Kidney tubule cell (primary cell): ENCODE results near the gene MXRA8.
"Not testable (repeated sequence)": the region's sequence is repeated elsewhere in the genome, so short reads cannot be mapped to it uniquely, and the experiment has no call there.

Source experiments
- DNase-seq: peaks from one replicate; pipeline ENCODE4 v3.0.0-alpha.2; 2018; ENCODE audit warnings: low spot score

Gene MXRA8

DNA sequence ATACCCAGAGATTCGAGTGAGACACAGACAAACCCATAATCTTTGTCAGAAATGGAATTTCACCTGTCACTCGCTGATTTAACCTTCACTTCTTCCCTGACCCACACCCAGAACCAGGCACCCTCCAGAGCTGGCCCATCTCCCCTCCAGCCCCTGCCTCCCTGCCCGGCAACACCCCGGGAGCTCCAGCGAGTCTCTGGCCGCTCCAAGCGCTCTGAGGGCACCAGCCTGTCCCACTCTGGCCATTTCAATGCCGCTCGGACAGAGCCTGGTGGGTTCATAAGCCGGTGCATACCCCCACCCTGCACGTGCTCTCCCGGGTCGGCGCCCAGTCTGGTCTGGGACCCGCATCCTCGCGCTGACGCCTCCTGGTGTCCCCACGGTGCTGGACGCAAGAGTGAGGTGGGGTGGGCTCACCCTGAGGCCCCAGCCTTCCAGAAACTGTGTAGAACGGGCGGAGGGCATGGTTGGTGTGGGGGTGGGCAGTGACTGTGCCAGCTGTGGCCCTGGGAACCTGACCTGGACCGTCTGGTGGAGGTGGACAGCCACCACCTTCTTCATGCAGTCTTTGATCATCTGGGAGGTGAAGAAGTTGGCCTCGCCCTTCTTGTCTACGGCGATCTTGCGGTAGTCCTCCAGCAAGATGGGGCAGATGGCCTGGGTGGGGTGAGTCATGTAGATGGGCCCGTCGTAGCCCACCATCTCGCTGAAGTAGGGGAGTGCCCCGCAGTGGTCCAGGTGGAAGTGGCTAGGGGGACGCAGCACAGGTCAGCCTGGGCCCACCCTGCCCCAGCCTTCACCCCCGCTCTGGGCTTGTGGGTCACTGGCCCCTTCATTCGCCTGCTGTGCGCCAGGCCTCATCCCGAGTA lies 39.3 kb downstream of the MXRA8 start:
- DNase-seq = no peak

DNA sequence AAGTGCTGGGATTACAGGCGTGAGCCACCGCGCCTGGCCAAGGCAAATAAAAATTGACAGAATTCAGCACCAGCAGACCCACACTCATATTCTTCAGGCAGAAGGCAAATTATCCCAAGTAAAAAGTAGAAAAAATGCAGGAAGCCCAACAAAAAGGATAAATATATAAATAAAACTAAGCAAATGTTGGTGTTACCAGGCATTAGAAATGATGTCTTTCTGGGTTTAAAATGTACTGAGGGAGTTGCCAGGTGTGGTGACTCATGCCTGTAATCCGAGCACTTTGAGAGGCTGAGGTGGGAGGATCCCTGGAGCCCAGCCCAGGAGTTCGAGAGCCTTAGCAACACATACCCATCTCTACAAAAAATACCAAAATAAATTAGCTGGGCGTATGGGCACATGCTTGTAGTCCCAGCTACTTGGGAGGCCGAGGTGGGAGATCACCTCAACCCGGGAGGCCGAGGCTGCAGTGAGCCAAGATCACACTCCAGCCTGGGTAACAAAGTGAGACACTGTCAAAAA lies 40.2 kb downstream of the MXRA8 start:
- peak; percentile 89 for DNase-seq

DNA sequence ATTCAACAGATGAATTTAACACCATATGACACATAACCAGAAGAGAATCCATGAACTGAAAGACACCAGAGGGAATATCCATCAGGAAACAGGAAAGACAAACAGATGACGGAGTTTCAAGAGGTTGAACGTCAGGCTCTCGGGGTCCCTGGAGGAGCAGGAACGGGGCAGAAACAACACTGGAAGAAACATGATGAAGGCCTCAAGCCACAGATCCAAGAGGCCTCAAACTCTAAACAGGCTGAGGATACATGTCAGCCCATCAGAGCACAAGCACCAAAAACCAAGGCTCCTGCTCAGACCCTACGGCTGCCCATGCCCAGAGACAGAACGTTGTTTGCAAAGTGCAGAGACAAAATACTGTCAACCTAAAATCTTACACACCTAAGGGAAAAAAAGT lies 40.9 kb downstream of the MXRA8 start:
- no peak for DNase-seq

DNA sequence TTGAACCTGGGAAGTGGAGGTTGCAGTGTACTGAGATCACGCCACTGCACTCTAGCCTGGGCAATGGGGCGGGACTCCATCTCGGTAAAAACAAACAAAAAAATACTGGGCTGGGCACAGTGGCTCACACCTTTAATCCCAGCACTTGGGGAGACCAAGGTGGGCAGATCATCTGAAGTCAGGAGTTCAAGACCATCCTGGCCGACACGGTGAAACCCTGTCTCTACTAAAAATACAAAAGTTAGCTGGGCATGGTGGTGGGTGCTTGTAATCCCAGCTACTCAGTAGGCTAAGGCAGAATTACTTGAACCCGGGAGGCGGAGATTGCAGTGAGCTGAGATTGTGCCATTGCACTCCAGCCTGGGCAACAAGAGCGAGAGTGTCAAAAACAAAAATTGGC lies 42.2 kb downstream of the MXRA8 start:
- not testable (repeated sequence) for DNase-seq

DNA sequence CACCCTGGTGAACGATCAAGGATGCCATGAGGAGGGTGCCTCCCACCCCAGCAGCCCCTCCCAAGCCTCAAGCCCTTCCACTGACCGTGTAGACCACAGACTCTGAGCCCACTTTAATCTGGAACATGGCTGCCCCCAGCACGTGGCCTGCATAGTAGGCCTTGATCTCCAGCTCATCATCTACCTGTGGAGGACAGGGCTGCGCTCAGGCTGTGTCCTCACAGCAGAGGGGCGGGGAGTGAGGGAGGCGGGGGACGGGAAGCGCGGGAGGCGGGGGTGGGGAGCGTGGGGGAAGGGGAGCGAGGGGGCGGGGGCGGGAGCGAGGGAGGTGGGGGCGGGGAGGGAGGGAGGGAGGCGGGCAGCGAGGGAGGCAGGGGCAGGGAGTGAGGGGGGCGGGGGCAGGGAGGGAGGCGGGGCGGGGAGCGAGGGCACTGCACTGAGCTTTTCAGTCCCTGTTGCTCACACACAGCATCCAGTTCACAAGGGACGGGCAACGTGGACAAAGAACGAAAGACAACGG lies 42.9 kb downstream of the MXRA8 start:
- DNase-seq = no peak

DNA sequence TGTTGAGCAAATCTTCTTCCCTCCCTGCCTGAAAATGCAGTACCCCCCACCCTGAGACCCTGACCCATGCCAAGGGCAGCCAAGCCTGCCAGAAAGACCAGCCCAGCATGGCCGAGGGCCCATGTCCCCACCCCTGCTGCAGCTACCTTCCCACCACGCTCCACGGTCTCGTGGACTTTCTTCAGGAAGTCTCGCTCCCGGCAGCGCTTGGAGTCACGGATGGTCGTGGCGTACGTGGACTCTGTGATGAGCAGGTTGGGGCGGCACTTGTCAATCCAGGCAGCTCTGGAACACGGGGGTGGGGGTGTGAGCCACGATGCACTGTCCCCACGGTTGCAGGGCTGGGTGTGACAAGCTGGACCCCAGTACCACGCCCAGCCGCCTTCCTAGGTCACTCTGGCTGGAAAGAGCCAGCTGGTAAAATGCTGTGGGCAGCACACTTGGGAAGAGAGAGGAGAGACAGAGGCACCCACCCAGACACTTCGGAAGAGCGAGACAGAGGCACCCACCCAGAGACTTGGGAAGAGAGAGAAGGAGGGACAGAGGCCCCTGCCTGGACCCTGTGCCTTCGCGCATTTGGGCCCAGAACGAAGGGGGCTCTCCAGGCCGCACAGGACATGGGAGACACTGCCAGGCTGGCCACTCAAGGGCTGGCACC lies 43.5 kb downstream of the MXRA8 start:
- DNase-seq = no peak

DNA sequence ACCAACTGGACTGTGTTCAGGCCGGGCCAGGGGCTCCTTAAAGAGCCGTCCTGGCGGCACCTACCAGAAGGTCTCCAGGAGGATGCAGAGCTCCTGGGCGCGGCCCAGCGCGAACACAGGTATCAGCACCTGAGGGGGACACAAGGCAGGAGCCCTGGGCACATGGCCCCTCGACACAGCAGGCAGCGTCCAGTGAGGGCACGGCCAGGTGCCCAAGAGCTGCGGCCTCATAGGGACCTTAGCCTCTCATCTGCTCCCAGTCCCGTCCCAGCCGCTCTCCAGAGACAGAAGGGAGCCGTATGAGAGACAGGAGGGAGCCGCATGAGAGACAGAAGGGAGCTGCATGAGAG lies 44.1 kb downstream of the MXRA8 start:
- no peak for DNase-seq

DNA sequence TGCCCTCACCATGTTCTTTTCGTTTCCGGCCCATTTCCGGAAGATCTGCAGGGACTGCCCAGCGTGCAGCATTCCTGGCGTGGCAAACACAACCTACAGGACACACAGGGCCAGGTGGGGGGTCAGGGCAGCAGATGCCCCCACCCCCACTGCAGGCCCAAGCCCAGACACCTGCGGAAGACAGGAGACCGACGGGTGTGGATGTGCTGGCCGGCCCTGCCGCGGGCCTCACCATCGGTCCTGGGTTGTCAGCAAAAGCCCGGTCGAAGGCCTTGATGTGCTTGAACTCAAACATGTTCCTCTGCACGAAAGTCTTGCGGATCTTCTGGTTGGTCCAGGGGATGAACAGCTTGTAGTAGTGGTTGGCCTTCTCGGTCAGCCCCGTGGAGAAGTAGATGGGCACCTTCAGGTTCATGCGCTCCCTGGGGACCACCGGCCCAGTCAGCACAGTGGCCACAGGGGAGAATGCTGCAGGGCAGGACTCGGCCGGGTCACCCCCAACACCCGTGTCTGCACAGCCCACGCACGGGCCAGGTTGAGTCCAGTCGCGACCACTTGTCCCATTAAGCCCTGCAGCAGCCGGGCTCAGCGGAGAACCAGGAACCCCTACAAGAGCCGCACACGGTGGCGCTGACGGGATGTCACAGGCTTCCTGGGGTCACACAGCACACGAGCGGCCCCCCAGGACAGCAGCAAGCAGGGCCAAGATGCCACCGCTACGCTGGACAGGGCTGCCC lies 44.7 kb downstream of the MXRA8 start:
- no peak for DNase-seq

DNA sequence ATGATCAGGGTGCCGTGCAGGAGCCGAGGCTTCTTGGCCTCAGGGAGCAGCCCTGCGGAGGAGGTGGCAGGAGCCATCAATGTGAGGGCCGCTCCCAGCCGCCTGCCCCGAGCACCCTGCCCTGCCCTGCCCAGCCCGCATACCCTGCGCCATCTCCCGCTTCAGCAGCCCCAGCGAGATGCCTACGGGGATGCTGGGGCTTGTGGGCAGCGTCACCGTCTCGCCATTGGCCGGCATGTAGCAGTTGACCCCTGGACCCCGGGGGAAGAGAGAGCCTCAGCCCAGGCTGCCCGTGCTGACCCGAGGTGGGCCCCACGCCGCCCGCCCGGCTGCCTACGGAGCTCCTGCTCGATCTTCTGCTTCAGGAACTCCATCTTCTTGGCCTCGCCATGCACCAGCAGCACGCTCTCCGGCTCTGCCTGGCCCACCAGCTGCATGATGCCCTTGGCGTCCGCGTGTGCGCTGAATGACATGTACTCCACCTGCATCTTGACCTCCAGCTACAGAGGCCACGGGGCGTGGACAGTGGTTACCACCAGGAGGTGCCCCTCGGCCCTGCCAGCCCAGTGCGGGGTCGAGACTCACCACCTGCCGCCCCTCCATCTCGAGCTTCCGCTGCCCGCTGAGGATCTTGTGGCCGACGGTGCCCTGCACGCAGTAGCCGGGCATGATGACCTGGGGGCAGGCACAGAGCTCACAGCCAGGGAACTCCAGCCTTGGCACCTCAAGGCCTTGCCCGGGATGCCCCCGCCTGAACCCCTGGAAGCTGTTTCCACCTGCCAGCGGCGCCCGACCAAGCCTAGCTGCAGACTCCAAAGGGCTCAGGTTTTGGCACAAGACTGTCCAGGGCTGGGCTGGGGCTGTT lies 45.7 kb downstream of the MXRA8 start:
- no peak for DNase-seq

DNA sequence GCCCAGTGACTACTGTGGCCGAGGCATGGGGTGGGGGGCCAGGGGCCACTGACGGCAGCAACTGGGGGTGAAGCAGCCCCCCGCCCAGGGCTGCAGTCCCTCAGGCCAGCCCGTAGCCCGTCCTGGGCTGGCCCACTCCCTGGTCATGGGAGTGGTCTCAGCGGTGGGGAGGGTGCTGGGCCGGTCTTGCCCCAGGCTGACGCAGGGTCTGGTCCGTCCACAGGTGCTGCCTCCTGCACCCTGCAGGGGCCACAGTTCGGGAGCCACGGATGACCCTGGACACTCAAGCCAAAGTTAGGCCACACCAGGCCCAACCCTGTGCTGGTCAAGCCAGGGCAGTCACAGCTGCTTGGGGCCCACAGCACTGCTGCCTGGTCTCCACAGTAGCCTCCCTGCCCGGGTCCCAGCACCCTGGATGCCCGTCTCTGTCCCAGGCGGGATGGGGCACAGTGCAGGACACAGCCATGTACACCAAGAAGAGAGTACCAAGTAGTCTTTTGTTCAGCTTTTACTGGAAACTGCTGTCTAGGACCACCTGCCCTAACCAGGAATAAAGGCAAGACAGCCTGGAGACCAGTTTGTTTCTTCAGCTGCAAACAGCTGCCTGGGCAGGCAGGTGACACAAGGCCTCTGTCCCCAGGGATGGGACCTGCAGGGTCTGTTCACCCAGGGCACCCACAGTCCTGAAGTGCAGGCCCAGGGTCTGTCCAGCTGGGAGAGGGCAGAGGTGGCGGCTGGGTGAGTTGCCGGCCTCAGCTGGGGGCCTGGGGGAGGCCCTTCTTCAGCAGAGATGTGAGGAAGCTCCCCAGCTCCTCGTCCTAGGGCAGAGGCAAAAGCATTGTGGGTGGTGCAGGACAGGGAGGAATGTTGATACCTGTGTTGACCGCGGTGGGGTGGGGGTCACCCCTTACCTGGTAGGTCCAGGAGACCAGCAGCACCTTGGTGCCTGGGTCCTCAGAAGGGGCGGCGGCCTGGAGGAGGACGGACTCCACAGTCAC lies 46.9 kb downstream of the MXRA8 start:
- no peak for DNase-seq

DNA sequence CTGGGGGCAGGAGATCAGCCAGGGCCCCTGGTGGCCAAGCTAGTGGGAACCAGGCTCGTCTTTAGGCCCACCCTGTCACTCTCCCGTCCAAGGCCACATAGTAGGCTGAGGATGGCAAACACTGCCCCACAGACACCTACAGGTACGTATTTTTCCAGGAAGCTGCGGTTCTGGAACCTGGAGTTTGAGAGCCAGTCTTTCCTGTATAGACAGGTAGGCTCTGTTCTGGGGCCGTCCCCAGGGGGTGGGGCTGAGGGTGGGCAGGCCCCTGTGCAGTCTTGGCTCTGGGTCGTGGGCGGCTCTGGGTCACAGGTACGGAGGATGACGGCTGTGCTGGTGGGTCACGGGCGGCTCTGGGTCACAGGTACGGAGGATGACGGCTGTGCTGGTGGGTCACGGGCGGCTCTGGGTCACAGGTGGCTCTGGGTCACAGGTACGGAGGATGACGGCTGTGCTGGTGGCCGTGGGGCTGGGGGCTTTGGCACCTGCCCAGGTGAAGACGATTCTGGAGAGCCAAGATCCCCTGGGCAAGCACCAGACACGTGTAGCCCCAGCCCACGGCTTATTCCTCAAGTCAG lies 47.8 kb downstream of the MXRA8 start:
- no peak for DNase-seq

DNA sequence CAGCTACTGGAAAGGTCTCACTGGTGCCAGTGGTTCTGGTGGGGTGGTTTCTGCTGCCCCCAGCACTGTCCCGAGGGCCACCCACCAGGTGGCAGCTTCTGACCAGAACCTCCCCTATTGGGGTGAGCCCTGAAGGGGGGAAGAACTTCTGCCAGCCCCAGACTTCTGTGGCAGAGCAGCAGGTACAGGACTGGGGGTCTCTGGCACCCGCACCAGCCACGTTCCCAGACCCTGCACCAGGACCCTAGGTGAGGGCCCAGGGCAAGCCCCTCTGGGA lies 48.3 kb downstream of the MXRA8 start:
- no peak for DNase-seq

DNA sequence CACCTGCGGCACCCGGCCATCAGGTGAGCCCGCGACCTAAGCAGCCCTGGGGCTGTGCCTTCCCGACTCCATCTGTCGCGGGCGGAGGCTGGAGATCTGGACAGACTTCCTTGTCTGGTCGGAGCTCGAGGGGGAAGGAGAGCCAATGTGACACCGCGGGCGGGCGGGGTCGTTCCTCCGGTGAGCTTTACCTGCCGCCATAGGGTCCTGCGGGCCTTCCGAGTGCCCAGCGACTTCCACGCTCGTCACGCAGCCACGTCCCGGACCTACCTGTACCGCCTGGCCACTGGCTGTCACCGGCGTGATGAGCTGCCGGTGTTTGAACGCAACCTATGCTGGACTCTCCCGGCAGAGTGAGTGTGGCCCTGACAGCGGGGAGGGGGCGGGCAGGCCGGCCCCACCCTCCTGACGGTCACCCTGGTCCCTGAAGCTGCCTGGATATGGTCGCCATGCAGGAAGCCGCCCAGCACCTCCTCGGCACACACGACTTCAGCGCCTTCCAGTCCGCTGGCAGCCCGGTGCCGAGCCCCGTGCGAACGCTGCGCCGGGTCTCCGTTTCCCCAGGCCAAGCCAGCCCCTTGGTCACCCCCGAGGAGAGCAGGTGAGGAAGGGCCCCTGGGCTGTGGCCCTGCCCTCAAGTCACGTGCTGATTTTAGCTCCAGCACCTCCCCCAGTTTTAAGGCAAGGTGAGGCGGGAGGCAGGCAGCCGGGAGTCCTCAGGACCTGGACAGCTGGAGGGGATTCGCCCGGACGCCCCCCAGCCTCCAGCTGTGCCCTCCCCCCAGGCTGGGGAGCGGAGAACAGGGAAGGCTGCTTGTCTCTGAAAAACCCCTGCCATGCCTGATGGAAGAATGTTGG lies 48.9 kb downstream of the MXRA8 start:
- peak; percentile 54 for DNase-seq

DNA sequence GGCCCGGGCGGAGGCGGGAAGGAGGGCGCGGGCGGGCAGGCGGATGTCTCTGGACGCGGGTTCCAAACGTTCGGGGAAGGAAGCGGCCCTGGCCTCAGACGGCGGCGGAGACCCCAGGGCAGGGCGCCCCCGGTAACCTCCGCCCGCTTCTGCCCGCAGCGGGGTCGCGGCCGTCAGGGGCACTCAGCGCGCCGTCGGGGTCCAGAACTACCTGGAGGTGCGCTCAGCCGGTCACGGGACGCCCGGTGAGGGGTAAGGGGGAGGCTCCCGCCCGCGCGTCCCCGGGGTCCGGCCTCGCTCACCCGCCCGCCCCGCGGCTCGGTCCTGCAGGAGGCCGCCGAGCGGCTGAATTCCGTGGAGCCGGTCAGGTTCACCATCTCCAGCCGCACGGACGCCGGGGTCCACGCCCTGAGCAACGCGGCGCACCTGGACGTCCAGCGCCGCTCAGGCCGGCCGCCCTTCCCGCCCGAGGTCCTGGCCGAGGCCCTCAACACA lies 49.6 kb downstream of the MXRA8 start:
- no peak for DNase-seq

DNA sequence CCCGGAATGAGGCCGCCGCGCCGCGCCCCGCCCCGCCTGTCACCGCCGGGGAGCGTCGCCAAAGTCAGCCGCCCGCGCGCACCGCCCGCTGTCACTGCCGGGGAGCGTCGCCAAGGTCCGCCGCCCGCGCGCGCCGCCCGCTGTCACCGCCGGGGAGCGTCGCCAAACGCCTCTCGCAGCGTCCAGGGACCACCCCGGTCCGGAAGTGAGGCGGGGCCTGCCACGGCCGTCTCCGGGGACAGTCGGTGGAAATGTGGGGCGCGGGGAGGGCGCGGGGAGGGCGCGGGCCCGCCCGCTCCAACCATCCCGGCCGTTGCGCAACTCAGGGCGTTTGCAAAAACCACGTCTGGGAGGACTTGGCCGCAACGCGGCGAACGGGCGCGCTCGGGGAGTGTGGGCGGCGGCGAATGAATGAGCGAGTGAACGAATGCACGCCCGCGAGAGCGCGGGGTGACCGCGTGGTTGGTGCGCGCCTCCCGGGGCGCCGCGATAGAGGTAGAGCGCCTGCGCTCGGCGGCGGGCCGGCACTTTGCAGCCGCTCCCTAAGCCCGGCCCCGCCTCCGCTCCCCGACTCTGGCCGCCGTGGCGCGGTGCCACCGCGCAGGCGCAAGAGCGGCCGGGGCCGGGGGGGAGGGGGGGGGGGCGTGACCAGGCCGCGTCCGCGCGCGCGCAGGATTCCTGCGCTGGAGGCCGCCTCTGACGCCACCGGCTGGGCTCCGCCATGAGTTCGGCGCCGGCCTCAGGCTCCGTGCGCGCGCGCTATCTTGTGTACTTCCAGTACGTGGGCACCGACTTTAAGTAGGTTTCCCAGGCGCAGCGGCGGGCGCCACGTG lies 50.2 kb downstream of the MXRA8 start, which contains the start of the genes ACAP3 and PUSL1:
TSS of gene ACAP3 (minus strand) at position 8 of the 833 bp plus-strand sequence. CDS start 115 bp downstream, outside the sequence.
TSS of gene PUSL1 (plus strand) at position 675 of the 833 bp plus-strand sequence. CDS start at position 722, 47 bp downstream.
- DNase-seq = peak; percentile 92

DNA sequence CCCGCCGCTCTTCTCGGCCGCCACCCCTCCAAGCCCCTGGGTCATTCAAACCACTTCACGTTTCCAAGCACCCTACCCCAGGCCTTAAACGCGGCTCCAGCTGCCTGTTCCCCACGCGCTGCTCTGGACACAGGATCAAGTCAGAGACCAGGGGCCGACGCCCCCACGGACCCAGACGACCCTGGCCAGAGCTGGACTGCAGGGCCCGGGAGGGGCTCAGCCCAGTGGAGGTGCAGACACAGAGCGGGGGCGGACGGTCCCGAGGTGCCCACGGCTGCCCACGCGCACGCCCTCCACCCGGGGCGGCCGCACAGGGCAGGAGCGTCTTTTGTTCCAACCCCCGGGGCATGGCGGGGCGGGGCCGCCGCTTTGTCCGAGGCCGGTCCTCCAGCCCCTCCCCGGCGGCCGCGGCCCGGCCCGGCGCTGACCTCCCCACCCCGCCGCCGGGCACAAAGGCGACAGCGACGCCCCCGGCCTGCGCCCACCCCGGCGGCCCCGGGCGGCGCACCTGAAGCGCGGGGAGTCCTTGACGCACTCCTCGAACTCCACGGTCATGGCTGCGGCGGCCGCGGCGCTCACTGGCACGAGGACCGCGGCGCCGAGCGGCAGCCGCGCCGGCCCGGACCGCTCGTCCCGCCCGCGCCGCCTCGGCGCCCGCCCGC lies 51.0 kb downstream of the MXRA8 start:
- peak; percentile 45 for DNase-seq

DNA sequence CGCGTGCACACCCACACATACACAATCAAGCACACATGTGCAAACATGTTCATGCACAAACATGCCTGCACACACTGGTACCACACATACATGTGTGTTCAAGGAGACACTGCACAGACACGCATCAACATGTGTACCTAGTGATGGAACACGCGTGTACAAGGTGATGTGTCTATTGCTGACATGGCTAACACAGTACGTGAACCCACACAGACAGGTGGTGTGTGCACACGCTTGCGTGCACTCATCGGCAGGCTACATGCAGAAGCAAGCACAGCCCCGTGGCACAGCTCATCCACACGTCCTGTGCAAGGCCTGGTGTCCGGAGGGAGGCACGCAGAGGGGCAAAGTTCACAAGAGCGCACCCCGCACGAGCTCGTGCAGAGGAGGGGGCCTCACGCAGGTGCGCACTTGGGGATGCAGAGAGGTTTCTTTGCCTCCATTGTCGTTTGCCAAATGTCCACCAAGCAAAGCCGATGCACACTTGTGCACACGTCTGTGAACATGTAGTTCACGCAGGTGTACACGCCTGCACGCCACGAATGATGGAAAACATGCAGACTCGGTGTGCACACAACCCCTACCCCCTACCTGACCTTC lies 51.6 kb downstream of the MXRA8 start:
- no peak for DNase-seq
